Stimulated activated effector memory CD8-positive, alpha-beta T cell treated with anti-CD3 and anti-CD28 coated beads, Interleukin-12 subunit alpha, Interleukin-12 subunit beta, amount 100 ng/mL, for 72 hours (primary cell): ENCODE measurements around the gene MTCL3.
A peak's percentile ranks its signal among the peaks of the same experiment; 100 is the strongest.

ENCODE experiments used
- ATAC-seq: fragments of 150-1000 bp; cut with Tn5 transposase; 2 replicates; pipeline ENCODE4 v1.10.0; 2021
- DNase-seq, 2 donors: peaks; one replicate each; pipeline ENCODE4 v3.0.0; 2021 to 2022; ENCODE audit warnings: low spot score in 2 of 2
- H3K27ac Mint-ChIP-seq: one replicate; pipeline ENCODE4 v1.8.0; 2022; ENCODE audit warnings: mild to moderate bottlenecking, mixed read lengths
- H3K36me3 Mint-ChIP-seq: one replicate; pipeline ENCODE4 v1.8.0; 2022; ENCODE audit warnings: mild to moderate bottlenecking, mixed read lengths
- H3K4me1 Mint-ChIP-seq: one replicate; pipeline ENCODE4 v1.8.0; 2022; ENCODE audit warnings: mixed read lengths
- H3K4me3 Mint-ChIP-seq: one replicate; pipeline ENCODE4 v1.8.0; 2022; ENCODE audit warnings: mild to moderate bottlenecking, mixed read lengths
- H3K9me3 Mint-ChIP-seq: one replicate; pipeline ENCODE4 v1.8.0; 2022; ENCODE audit warnings: mixed read lengths

Gene MTCL3

GRCh38 chr6:127518710-127519468 lies at the start of gene MTCL3:
MTCL3 (minus strand) TSS chr6:127519335.
- DNase-seq = peak; percentile 24 to 69
- peak; percentile 22 for ATAC-seq
- H3K27ac Mint-ChIP-seq = peak within 1 kb of the TSS; percentile 5
- H3K4me1 Mint-ChIP-seq = peaks cover 33% of the 10 kb centered on the region
- H3K36me3 Mint-ChIP-seq = peaks cover 13% of the 10 kb centered on the region
- no peaks in the 10 kb centered on the region for H3K9me3 Mint-ChIP-seq
- peak within 1 kb of the TSS; percentile 68 for H3K4me3 Mint-ChIP-seq

DNA sequence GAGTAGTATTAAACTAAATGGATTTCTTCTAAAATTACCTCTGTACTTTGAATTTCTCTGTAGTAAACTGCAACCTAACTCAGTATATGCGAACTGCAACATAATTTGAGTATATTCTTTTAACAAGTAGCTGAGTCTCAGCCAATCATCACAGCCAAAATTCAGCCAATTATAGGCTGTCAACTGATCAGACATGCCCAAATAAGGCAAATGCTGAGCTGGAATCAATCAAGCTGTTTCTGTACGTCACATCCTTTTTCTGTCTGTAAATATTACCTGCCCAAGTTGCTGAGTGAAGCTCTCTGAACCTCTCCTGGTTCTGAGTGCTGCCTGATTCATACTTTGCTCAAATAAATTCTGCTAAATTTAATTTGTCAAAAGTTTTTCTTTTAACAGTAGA lies 48.3 kb upstream of the MTCL3 start:
- Mint-ChIP-seq H3K4me1 (peaks cover 8% of the 10 kb centered on the region), H3K4me3 (no peak overlapping the region), H3K27ac (no peak overlapping the region), H3K36me3 (no peaks in the 10 kb centered on the region), H3K9me3 (no peaks in the 10 kb centered on the region)
- no peak for ATAC-seq
- no peak for DNase-seq

DNA sequence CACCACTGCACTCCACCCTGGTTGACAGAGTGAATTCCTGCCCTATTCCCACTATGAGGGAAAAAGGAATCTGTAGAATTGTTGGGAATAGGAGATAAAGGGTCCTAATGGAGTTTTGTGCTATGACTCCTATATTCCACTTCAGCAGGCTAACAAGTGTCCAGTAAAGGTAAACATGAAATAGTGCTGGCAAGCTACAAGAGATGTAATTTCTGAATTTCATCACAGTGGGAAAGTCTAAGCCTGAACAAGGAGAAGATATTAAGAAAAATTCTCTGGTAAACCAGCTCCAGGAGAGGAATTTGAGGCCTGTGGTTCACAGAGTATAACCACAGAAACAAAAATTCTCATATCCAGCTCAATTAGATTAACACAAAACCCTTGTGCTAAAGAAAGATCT lies 47.5 kb upstream of the MTCL3 start:
- no peak overlapping the region for H3K4me3 Mint-ChIP-seq
- DNase-seq = no peak
- H3K27ac Mint-ChIP-seq = no peak overlapping the region
- no peak for ATAC-seq
- peaks cover 8% of the 10 kb centered on the region for H3K4me1 Mint-ChIP-seq
- H3K9me3 Mint-ChIP-seq = no peaks in the 10 kb centered on the region
- no peaks in the 10 kb centered on the region for H3K36me3 Mint-ChIP-seq

- no peaks in the 10 kb centered on the region for H3K9me3 Mint-ChIP-seq
- no peak overlapping the region for H3K4me3 Mint-ChIP-seq
- DNase-seq = no peak
- H3K4me1 Mint-ChIP-seq = peaks cover 8% of the 10 kb centered on the region
- no peak for ATAC-seq
- H3K36me3 Mint-ChIP-seq = no peaks in the 10 kb centered on the region
- H3K27ac Mint-ChIP-seq = no peak overlapping the region
These were observed 47.0 kb upstream of the MTCL3 start for GRCh38 chr6:127566119-127566518.

- H3K9me3 Mint-ChIP-seq = no peaks in the 10 kb centered on the region
These were observed 45.6 kb upstream of the MTCL3 start for GRCh38 chr6:127564761-127565160.

DNA sequence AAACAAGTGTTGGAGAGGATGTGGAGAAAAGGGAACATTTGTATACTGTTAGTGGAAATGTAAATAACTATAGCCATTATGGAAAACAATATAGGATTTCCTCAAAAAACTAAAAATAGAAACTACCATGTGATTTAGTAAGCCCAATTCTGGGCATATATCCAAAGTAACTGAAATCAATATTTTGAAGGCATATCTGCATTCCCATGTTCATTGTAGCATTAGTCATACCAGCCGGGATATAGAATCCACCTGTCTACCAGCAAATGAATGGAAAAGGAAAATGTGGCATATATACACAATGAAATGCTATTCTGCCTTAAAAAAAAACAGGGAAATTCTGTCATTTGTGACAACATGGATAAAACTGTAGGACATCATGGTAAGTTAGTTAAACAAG lies 42.5 kb upstream of the MTCL3 start:
- H3K9me3 Mint-ChIP-seq = no peaks in the 10 kb centered on the region
- H3K36me3 Mint-ChIP-seq = no peaks in the 10 kb centered on the region

More at GRCh38 chr6:127564761-127565160, 45.6 kb upstream of the MTCL3 start:
- no peak for ATAC-seq
- no peak overlapping the region for H3K27ac Mint-ChIP-seq
- no peaks in the 10 kb centered on the region for H3K4me1 Mint-ChIP-seq
- H3K4me3 Mint-ChIP-seq = no peak overlapping the region
- DNase-seq = no peak
- no peaks in the 10 kb centered on the region for H3K36me3 Mint-ChIP-seq

GRCh38 chr6:127554435-127555006 lies 35.4 kb upstream of the MTCL3 start:
- Mint-ChIP-seq H3K4me3 (no peak overlapping the region), H3K27ac (no peak overlapping the region), H3K36me3 (no peaks in the 10 kb centered on the region), H3K4me1 (no peaks in the 10 kb centered on the region), H3K9me3 (no peaks in the 10 kb centered on the region)
- DNase-seq = no peak
- ATAC-seq = peak; percentile 59

More for the DNA sequence above, 42.5 kb upstream of the MTCL3 start:
- Mint-ChIP-seq H3K4me3 (no peak overlapping the region), H3K27ac (no peak overlapping the region), H3K4me1 (no peaks in the 10 kb centered on the region)
- no peak for DNase-seq
- no peak for ATAC-seq

- ATAC-seq (no peak), DNase-seq (no peak)
- Mint-ChIP-seq H3K27ac (no peak overlapping the region), H3K4me3 (no peak overlapping the region), H3K9me3 (no peaks in the 10 kb centered on the region), H3K4me1 (no peaks in the 10 kb centered on the region), H3K36me3 (no peaks in the 10 kb centered on the region)
These were observed 31.3 kb upstream of the MTCL3 start for GRCh38 chr6:127550403-127550802.

DNA sequence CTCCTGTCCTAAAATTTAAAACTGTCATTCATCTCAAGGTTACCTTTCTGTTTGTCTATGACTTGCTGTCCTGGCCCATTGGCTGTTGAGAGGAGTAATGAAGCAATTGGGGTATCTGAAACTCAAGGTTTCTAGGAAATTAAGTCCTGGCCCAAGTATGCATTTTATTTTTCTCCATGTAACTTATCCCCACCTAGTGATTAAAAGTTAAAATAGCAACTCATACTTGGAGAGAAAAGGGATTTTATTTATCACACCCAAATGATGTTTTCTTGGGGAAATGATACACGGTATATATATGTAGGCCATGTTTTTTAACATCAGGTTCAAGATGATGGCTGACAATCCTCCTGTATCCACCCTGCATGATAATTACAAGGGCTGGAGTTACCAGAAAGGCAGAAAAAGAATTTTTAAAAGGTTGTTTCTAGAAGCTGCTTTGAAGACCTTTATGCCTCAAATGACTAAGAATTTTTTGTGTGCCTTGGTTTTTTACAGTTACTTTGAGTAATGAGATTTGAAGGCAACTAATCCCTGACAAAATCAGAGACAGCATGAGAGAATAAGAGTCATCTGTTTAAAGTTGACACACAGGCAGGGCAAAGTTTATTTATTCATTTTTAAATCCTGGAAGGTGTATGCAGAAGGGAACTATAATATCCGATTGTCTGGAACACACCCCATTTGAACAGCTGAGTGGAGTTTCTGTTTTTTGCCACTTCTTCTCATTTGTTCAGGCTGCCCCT lies 28.9 kb upstream of the MTCL3 start:
- DNase-seq (no peak), ATAC-seq (no peak)
- H3K4me1 Mint-ChIP-seq = no peaks in the 10 kb centered on the region
- no peak overlapping the region for H3K4me3 Mint-ChIP-seq
- H3K36me3 Mint-ChIP-seq = no peaks in the 10 kb centered on the region
- H3K9me3 Mint-ChIP-seq = no peaks in the 10 kb centered on the region
- H3K27ac Mint-ChIP-seq = no peak overlapping the region

DNA sequence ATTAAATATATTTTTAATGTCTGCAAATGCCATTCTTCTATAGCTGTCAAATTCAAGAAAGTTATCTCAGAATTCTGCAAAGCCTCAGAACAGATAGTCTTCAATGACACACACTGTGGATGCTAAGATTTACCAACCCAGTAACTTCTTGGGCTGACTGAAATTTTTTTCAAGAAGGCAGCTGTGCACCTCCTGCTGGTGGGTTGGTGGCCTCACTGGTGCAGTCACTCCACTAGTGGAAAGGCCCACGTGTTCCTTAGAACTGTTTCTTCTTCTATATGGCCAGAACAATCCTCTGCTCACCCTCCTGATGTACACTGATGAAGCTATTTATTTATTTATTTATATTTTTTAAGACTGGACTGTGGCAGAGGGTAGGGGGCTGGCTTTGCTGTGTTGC lies 28.1 kb upstream of the MTCL3 start:
- Mint-ChIP-seq H3K27ac (no peak overlapping the region), H3K36me3 (no peaks in the 10 kb centered on the region), H3K4me1 (no peaks in the 10 kb centered on the region), H3K4me3 (no peak overlapping the region), H3K9me3 (no peaks in the 10 kb centered on the region)
- DNase-seq (no peak), ATAC-seq (peak; percentile 54)

DNA sequence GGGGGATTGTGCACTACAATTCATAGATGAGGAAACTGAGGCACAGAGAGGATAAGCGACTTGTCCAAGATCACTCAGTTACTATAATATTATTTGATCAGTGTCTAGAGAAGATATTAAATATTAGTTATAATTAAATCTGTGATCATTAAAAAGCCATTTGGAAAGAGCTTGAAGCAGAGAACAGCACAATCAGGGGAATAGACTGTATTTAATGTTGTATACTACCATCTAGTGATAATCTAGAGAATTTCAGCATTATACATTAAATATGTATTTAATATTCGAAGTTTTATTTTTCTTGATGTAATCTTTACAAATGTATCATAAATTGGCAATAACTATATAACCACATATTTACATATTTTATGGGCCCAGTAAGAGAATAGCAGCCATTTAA lies 20.1 kb upstream of the MTCL3 start:
- Mint-ChIP-seq H3K36me3 (no peaks in the 10 kb centered on the region), H3K4me3 (no peak overlapping the region), H3K27ac (no peak overlapping the region), H3K4me1 (no peaks in the 10 kb centered on the region), H3K9me3 (no peaks in the 10 kb centered on the region)
- DNase-seq = no peak
- no peak for ATAC-seq

- no peak overlapping the region for H3K27ac Mint-ChIP-seq
These were observed 19.7 kb upstream of the MTCL3 start for GRCh38 chr6:127538750-127539264.

DNA sequence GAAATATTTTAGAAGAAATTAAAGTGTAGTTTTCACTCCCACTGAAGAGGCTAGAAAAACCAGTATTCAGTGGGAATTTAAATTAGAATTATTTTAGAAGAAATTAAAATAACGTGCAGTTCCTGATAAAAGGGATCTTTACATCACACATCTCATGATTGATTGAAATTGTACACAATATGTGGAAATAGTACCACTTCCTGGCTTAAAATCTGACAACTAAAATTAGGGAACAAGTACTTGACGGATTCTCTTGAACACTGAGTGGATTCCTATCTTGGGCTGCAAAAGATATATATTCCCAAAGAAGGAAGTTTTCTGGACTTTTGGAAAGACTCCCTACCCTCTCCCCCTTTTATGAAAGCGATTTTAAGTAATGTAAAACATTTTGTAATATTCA lies 14.6 kb upstream of the MTCL3 start:
- Mint-ChIP-seq H3K9me3 (no peaks in the 10 kb centered on the region), H3K27ac (no peak overlapping the region), H3K4me1 (no peaks in the 10 kb centered on the region), H3K4me3 (no peak overlapping the region), H3K36me3 (no peaks in the 10 kb centered on the region)
- DNase-seq (no peak), ATAC-seq (no peak)

More at GRCh38 chr6:127538750-127539264, 19.7 kb upstream of the MTCL3 start:
- Mint-ChIP-seq H3K36me3 (no peaks in the 10 kb centered on the region), H3K4me1 (no peaks in the 10 kb centered on the region), H3K9me3 (no peaks in the 10 kb centered on the region), H3K4me3 (no peak overlapping the region)
- ATAC-seq = no peak
- no peak for DNase-seq

DNA sequence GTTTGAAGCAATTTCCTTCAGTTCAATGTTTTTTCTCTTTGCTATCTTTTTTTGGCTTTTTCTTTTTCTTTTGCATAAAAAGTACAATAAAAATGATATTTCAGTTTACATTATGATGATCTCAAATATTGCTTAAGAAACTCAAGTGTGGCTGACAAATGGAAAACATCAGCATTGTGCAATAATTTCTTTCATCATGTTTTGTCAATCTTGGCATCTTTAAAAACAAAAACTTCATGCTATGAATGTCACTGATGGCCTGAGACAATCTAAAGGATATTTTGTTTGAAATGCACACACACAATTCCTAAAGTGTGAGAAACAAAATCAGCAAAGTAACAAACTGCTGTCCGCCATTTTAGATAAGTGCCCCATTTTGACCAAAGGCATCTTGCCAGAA lies 13.9 kb upstream of the MTCL3 start:
- DNase-seq (no peak), ATAC-seq (no peak)
- Mint-ChIP-seq H3K27ac (no peak overlapping the region), H3K4me1 (no peaks in the 10 kb centered on the region), H3K36me3 (no peaks in the 10 kb centered on the region), H3K9me3 (no peaks in the 10 kb centered on the region), H3K4me3 (no peak overlapping the region)

- Mint-ChIP-seq H3K36me3 (no peaks in the 10 kb centered on the region), H3K4me1 (peaks cover 7% of the 10 kb centered on the region), H3K4me3 (no peak overlapping the region), H3K9me3 (no peaks in the 10 kb centered on the region), H3K27ac (no peak overlapping the region)
- no peak for DNase-seq
- no peak for ATAC-seq
These were observed 3.6 kb upstream of the MTCL3 start for GRCh38 chr6:127522714-127523113.
